A673 (cell line): ENCODE measurements around the gene TEX2. TPM values are rescaled to one million over a fixed set of nuclear protein-coding genes. Genes with fewer than 3 reads are reported as not detected.

Experiments used
- BruUV-seq: library from RNA; stranded (reverse); fragments of 400-500 nt; replicated peaks from 2 replicates; lab custom pipeline; 2021; lab: Mats Ljungman, UMichigan
- CTCF ChIA-PET: fragments of 300-600 bp; sonication (Branson Sonifier 250); formaldehyde crosslinking; loops from one replicate; lab custom pipeline; 2022; ENCODE audit warnings: antibody characterized with exemption; lab: Charles Lee
- POLR2A ChIA-PET: fragments of 300-600 bp; sonication (Branson Sonifier 250); formaldehyde crosslinking; loops from one replicate; lab custom pipeline; 2022; ENCODE audit warnings: antibody characterized with exemption; ENCODE audit not compliant: low non-redundant PET; lab: Charles Lee
- DNase-seq: peaks from one replicate; pipeline ENCODE4 v3.0.0-alpha.2; 2015; ENCODE audit warnings: low spot score
- H3K27ac ChIP-seq: fragments of 200-600 bp; sonication (generic); 2 replicates; pipeline ENCODE4 v1.5.1; 2016; ENCODE audit warnings: mixed run types, low read depth, mild to moderate bottlenecking, mixed read lengths, antibody characterized with exemption, low read length; ENCODE audit not compliant: poor library complexity, severe bottlenecking
- H3K27me3 ChIP-seq: fragments of 200-600 bp; sonication (generic); replicated peaks from 2 replicates; pipeline ENCODE4 v1.6.1; 2017; ENCODE audit warnings: mixed run types, low read depth, mild to moderate bottlenecking, mixed read lengths, antibody characterized with exemption, low read length; ENCODE audit not compliant: insufficient read depth, poor library complexity
- H3K36me3 ChIP-seq: fragments of 200-600 bp; sonication (generic); 2 replicates; pipeline ENCODE4 v1.6.1; 2016; ENCODE audit warnings: mixed run types, mild to moderate bottlenecking, mixed read lengths, antibody characterized with exemption, low read length; ENCODE audit not compliant: insufficient read depth, poor library complexity, severe bottlenecking
- H3K4me1 ChIP-seq: fragments of 200-600 bp; sonication (generic); 2 replicates; pipeline ENCODE4 v1.6.1; 2017; ENCODE audit warnings: mixed run types, mild to moderate bottlenecking, mixed read lengths, antibody characterized with exemption, low read length; ENCODE audit not compliant: insufficient read depth, poor library complexity, severe bottlenecking
- H3K4me3 ChIP-seq: fragments of 200-600 bp; sonication (generic); 2 replicates; pipeline ENCODE4 v1.5.1; 2016; ENCODE audit warnings: low read depth, mixed run types, mild to moderate bottlenecking, mixed read lengths, low read length; ENCODE audit not compliant: poor library complexity, severe bottlenecking
- H3K9me3 ChIP-seq: fragments of 200-600 bp; sonication (generic); 2 replicates; pipeline ENCODE4 v1.6.1; 2016; ENCODE audit warnings: mixed run types, low read depth, mild to moderate bottlenecking, mixed read lengths, antibody characterized with exemption, low read length; ENCODE audit not compliant: poor library complexity, severe bottlenecking
- EZH2 ChIP-seq: fragments of 200-600 bp; sonication (generic); IDR thresholded peaks from 2 replicates; pipeline ENCODE4 v1.6.1; 2017; ENCODE audit warnings: borderline replicate concordance, low read depth, mild to moderate bottlenecking, mixed read lengths, antibody characterized with exemption, low read length; ENCODE audit not compliant: poor library complexity, severe bottlenecking
- intact Hi-C: fragments of 100-400 bp; cut with micrococcal nuclease; formaldehyde crosslinking; loops from one replicate; pipeline ENCODE4 v1.10.0; 2022; ENCODE audit not compliant: unreplicated experiment
- total RNA-seq: library from RNA; stranded (reverse); gene quantifications from 2 replicates; pipeline ENCODE4 v1.2.3, GENCODE V29; 2021
- TF ChIP-seq, protein P1 (sequence below): fragments of 300-800, 200-600 bp; sonication (generic); conservative IDR thresholded peaks from 2 replicates; pipeline ENCODE4 v1.5.1; 2017; ENCODE audit warnings: low read depth, mild to moderate bottlenecking, antibody characterized with exemption, low read length, moderate library complexity, mixed read lengths

The TEX2 gene
- total RNA-seq, 1 experiment from 2014 or later, result 16.1 TPM

DNA sequence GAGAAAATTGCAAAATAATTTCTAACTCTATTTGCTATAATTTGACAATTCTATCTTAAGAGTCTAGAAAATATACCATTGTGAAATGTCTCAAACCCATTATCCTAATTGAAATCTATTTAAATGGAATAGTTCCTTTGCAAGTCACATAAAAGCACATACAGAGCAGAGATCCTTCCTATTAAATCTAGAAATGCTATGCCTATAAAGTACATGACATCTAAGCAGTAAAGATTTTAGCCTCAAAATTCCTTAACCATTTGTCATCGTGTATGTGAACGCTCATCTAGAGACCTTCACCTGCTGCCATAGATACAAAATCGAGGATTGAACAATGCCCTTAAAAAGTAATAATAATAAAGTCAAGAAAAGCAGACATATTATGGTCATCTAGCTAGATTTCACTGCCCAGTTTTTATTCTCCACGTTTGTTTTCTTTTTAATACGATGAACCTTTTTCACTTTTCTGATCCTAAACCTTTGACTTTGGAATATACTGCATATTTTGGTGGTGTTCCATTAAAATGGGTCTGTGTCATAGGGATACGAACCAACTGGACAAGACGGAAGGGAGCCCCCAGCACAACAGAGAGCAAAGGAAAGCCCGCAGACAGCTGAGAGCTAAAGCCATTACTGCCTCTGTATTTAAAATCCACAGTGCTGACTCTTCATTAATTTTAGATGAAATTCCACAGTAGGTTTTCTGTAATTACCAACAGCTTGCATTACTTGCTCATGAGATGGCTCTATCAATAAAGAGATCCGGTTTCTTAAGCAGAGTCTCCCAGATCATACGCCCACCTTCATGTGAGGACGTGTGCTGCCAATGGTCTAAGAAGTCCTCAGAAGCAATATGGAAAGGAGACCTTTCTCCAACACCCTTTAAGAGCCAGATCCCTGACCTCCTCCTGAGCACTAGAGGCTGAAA is 17.6 kb downstream of the TEX2 start:
- intact Hi-C loops, result no loop called here
- DNase-seq, result no peak
- Histone ChIP-seq H3K4me3 (no peak overlapping the region), H3K36me3 (no peaks in the 10 kb centered on the region), H3K4me1 (no peaks in the 10 kb centered on the region), H3K27me3 (no peaks in the 10 kb centered on the region), H3K9me3 (no peaks in the 10 kb centered on the region), H3K27ac (no peak overlapping the region)
- ChIA-PET POLR2A (no interaction called here), CTCF (interaction anchor here (0.6 kb wide), 1 partner anchor 37 kb away, joined by 3 read pairs; no protein-coding TSS in a partner anchor)
- no TSS peak for BruUV-seq
- TF ChIP-seq, protein P1, sequence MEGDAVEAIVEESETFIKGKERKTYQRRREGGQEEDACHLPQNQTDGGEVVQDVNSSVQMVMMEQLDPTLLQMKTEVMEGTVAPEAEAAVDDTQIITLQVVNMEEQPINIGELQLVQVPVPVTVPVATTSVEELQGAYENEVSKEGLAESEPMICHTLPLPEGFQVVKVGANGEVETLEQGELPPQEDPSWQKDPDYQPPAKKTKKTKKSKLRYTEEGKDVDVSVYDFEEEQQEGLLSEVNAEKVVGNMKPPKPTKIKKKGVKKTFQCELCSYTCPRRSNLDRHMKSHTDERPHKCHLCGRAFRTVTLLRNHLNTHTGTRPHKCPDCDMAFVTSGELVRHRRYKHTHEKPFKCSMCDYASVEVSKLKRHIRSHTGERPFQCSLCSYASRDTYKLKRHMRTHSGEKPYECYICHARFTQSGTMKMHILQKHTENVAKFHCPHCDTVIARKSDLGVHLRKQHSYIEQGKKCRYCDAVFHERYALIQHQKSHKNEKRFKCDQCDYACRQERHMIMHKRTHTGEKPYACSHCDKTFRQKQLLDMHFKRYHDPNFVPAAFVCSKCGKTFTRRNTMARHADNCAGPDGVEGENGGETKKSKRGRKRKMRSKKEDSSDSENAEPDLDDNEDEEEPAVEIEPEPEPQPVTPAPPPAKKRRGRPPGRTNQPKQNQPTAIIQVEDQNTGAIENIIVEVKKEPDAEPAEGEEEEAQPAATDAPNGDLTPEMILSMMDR, result no peak
- TF ChIP-seq EZH2, result no peak

DNA sequence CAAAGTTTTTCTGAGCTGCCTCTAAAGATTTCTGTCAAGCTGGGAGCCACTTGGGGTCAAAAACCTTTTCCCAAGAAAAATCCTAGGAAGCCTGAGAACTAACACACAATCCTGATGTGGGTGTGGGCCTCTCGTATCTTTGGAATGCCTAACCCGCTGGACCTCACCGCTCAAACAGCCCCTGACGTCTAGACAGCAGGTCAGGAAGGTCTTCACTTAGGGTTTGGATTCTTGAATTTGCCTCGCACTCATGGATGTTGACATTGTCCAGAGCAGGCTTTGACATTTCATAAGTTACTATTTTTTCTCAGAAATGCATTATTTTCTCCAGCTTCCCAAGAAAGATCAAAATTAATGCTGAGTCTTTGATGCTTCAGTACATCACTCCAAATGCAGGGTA is 18.9 kb downstream of the TEX2 start:
- CTCF ChIA-PET, result no interaction called here
- POLR2A ChIA-PET, result no interaction called here
- Histone ChIP-seq H3K27me3 (no peaks in the 10 kb centered on the region), H3K4me1 (no peaks in the 10 kb centered on the region), H3K27ac (no peak overlapping the region), H3K4me3 (no peak overlapping the region), H3K36me3 (no peaks in the 10 kb centered on the region), H3K9me3 (no peaks in the 10 kb centered on the region)
- intact Hi-C loops, result no loop called here
- BruUV-seq, result no TSS peak
- no peak for TF ChIP-seq EZH2
- TF ChIP-seq, protein P1, result no peak
- no peak for DNase-seq

DNA sequence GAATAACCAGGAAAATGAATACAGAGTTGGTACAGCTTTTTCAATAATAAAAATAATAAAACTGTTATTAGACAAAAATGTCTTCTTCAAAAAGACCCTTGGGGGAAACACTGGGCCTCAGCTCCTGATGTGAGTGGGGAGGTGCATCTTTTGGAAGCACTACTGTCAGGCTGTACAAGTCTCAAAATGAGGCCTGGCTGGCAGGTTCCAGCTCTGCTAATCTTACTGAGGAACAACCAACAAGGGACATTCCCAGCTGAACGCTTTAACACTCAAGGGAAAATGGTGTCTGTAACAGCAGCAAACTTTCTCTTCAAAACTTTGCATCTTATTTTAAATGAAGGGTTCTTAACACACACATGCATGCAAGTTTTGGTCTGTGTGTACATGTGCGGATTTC is 19.7 kb downstream of the TEX2 start:
- no peak for DNase-seq
- Histone ChIP-seq H3K36me3 (no peaks in the 10 kb centered on the region), H3K27ac (no peak overlapping the region), H3K27me3 (no peaks in the 10 kb centered on the region), H3K9me3 (no peaks in the 10 kb centered on the region), H3K4me3 (no peak overlapping the region), H3K4me1 (no peaks in the 10 kb centered on the region)
- ChIA-PET POLR2A (no interaction called here), CTCF (no interaction called here)
- TF ChIP-seq, protein P1, result no peak
- TF ChIP-seq EZH2, result no peak
- no TSS peak for BruUV-seq
- intact Hi-C loops, result no loop called here
